ENCODE data around the gene GOLGA6L10.
"Not testable (repeated sequence)": the region's sequence is repeated elsewhere in the genome, so short reads cannot be mapped to it uniquely, and the experiment has no call there.

Gene GOLGA6L10

DNA sequence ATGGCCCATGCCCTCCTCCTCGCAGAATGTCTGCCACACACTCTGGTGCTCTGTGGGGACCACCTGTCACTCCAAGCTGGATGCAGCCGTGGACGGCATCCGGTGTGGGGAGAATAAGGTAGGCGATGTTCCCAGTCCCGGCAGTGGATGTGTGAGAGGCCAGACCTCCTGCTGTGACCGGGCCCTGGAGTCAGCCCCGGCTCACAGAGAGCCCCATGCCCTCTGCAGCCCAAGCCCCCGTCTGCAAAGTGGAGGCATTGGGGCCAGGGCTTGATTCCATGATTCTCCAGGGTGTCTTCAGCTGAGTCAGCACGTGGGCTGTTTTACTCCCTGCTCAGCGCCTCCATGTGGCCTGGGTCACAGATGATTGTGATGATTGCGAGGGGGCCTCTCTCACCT, 32.2 kb downstream of the GOLGA6L10 start:
- no peak for DNase-seq

DNA sequence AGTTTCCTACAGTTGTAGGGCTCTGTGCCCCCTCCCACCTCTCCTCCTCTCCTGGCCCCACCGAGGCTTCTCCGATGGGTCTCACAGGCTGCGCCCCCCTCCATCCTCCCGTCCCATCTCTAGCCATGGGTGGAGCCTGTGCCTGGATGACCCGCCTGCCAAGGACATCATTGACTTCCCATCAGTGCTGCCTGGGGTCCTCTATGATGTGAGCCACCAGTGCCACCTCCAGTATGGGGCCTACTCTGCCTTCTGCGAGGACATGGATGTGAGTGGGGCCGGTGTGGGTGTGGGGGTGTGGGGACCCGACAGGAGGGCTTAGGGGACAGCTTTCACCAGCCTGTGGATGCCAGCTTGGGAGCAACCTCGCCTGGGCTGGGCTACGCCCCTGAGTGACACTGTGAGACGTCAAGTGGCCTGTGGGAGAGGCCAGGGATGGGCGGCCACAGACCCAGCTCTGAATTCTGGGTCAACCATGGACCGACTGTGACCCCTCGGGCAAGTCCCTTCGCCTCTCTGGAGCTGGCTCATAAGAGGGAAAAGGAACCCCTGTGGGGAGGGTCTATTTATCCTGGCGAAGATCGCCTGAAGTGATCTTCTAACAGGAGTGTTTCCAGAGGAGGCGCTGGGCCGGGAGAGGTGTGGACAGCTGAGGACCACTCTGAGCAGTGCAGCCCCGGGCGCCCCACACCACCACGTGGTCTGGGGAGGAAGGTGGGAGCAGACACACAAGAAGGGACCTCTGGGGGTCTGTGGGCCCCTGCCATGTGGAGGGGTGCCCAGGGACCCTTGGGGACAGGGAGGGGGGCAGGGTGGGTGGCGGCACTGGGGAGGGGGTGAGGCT, 32.8 kb downstream of the GOLGA6L10 start:
- not testable (repeated sequence) for DNase-seq

DNA sequence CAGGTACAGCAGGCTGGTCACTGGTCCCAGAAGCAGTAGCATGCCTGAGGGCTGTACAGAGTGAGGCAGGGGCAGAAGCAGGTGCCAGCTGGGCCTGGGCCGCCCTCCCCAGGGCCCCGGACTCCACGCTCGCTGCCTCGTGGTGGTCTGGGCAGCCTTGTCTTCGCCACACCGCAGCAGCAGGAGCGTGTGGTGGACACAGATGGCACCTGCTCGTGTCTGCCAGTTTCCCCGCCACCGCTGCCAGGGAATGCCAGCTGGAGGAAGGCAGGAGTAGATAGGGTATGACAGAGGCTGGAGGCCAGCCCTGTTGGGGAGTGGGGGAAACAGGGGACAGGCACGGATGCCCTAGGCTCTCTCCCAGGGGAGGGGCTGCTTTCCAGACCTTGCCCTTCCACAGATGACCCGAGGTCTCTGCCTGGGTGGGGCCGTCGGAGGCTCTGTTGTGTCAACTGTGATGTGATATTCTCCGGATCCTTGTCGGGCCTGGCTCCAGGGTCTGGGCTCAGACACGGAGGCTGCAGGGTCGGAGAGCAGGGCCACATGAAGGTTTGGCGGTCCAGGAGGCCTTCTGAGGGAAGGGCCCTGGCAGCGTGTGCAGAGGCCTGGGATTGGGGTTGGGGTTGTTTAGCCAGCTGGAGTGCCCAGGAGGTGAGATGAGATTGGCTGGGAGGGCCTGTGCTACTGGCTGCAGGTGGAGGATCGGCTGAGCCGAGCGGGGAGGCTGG, 33.6 kb downstream of the GOLGA6L10 start:
- DNase-seq = no peak

DNA sequence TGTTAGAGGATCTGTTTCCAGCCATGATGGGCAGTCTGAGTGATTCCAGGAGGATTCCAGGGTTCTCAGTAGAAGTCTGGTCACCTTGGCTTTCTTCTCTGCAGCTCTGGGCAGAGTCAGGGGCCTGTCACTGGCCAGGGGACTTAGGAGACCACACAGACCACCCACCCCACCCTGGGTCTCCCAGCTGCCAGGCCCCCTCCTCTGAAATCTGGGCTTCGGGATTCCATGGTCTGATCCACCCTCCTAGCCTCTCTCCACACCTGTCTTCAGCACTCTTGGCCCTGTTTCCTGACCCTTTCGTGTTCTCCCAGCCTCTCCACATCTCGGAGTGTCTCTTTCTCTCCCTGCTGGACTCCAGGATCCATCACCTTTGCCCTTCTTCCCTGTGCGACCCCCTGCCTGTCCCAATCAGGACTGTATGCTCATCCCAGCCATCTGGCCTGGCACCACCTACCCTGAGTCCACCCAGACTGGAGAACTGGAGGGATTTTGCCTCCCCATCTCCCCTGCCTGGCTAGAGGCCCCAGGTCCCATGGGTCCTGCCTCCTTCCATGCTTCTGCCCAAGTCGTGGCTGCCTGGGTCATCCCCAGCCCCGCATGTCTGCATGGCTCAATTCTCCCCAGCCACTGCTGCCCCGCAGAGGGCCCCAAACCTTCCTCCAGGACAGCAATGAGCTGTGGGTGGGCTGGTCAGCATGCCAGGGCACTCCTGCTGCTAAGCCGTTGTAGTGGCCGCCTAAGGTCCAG, 34.3 kb downstream of the GOLGA6L10 start:
- peak; percentile 25 for DNase-seq

DNA sequence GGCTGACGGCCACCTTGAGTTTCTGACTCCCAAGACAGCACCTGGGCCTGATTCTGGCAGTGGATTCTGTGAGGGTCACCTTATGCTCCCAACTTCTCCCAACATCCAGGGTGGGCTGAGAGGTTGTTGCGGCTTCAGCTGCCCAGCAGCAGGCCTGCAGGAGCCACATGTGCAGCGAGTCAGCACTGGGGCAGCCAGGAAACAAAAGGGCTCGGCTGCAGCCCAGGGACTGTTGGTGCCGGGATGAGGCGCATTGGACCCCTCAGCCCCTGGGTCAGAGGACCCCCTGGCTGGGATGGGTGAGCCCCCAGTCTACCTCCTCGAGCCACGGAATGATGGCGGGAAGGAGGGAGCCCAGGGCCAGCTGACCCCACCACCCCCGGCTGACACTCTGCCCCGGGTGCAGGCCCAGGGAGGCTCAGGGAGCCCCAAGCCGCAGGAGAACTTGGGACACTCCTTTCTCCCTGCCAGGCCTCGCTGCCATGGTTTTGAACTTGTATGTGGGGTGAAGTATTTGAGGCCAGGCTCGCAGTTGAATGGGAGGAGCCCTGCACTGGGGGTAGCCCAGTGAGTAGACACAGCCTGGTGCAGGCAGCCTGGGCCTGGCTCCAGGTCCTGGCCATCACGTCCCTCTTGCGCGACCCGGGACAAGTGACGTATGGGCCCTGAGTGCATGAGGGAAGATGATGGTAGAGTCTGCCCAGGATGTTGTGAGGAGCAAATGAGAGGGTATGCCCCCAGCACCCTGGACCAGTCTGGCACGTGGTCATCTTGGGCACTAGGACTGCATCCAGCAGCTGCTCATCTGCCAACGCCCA, 35.1 kb downstream of the GOLGA6L10 start:
- peak; percentile 32 for DNase-seq

DNA sequence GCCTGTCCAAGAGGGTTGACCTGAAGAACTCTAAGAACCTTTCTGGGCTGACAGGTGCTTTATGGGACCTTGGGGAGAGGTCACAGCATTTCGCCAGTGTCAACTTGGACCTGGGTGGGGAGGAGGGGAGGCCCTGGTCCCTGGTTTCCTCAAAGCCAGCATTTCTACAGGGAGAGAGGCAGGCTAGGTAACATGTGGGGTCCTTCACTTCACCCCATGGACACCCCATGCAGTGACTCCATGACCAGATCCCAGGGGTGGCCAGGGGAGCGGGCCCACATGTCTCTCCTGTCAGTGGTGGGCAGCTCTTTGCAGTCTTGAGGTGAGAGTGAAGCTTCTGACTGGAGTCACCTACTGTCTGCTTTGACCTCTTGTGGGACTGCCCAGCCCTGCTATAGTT, 35.8 kb downstream of the GOLGA6L10 start:
- peak; percentile 18 for DNase-seq

DNA sequence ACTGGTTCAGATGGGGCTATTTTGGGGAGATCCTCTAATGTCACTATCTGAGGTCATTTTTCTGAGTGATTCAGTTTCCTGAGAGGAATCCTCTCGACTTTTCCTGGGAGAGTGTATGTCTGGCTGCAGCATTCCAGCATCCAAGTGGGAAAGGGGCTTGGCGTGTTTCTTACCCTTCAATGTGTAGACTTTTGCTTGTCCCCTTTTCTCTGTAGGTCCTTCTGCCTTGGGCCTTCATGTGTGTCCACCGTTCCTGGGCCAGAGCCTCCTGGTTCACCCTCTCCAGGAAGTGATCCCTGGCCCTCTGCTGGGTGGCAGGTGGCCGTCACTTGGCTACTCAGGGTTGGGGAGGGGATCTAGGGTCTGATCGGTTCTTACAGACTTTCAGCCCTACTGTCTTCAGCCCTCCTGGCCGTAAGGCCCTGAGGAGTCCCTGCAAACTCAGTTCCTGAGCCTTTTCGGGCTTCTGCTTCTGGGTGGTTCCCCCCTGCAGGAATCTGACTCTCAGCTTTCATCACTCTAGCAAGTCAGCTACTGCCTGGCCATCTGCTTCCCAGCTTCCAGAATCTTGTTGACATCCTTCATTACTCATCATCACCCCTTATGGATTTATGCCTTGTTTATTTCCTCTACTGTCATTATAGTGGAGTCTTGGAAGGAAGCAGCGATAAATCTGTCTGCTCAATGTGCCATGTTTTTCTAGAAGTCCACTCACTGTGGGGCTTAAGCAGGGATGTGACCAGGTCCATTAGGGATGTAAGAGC, 36.5 kb downstream of the GOLGA6L10 start:
- peak; percentile 32 for DNase-seq

DNA sequence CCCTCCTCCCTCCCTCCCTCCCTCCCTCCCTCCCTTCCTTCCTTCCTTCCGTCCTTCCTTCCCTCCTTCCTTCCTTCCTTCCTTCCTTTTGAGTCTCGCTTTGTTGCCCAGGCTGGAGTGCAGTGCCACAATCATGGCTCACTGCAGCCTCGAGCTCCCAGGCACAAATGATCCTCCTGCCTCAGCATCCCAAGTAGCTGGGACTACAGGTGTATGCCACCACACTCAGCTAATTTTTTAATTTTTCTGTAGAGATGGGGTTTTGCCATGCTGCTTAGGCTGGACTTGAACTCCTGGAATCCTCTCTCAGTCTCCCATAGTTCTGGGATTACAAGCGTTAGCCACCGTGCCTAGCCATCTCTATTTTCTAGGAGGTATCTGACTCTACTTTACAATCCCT, 38.0 kb downstream of the GOLGA6L10 start:
- DNase-seq = peak; percentile 5

DNA sequence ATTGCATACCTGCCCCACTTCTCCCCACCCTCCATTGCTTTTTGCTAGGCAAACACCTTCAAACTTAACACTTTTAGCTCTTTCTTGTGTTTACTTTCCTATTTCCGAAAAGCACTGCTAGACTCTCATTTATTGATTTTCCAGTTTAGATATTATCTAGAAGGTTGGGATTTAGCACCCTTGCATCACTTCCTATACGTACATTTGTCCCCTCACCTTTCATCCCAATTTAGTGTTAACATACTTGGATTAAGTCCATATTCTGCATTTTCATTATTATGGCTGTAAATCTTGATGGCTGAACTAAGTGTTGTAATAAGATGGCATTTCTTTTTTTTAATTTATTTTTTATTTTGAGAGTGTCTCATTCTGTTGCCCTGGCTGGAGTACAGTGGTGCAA, 39.5 kb downstream of the GOLGA6L10 start:
- DNase-seq = no peak

DNA sequence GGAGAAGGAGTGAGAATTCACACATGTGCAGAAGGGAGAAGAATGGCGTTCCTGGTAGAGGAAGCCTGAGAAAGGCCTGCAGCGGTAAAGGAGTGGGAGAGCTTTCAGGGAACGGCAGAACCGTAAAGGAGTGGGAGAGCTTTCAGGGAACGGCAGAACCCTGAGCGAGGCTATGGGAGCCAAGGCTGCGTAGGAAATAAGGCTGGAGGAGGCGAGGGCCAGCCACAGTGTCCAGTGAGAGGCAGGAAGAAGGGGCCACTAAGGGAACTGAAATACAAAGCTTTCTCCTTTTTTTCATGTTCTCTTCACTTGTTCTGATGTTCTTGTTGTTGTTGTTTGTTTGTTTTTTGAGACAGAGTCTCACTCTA, 41.6 kb downstream of the GOLGA6L10 start:
- peak; percentile 24 for DNase-seq

DNA sequence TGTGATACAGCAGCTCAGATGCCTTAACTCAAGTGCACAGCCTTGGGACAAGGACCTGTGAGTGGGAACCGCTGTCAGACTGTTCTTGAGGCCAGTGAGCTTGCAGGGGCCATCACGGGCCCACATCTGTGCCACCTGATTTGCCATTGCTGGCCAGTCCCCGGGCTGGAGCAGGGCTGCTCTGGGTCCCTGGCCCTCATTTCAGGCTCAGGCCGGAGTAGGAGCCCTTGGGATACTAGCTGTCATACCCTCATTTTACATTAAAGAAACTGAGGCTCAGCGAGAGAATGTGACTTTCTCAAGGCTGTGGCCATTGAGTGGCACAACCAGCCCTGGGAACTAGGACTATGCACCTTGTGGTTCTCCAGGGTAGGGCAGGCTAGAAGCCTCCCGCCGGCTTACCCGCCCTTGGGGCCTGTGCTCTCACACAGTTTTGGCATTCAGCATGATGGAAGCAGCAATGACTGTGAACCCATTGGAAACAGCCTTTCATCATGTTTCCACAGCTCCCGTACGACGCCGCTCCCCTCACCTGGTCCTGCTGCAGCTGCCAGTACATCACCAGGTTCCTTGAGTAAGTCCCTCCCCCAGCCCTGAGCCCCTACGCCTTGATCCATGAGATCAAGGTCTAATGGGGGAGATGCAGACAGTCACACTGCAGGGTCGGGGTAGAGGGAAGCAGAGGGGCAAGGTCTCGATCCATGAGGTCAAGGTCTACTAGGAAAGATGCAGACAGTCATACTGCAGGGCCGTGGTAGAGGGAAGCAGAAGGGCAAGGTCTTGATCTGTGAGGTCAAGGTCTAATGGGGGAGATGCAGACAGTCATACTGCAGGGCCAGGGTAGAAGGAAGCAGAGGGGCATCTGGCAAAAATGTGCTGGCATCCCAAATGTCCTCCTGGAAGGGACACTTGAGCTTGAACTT, 42.2 kb downstream of the GOLGA6L10 start:
- DNase-seq = peak; percentile 30

DNA sequence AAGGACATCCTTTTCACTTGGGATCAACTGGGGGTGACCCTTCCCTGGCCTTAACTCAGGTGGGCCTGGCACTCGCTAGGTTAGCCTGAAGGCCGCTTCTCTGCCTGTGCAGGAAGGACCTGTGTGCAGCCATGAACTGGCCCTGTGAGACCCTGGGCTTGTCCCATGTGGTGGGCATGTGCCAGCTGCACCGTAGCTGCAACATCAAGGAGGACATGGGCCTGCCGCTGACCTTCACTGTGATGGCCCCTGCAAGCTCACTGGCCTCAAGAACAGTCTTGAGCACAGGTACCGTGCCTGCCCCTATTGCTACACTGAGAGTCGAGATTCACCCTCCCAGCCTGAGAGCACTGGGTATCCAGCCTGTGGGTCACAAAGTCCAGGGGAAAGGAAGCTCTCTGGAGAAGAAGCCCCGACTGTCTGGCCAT, 43.6 kb downstream of the GOLGA6L10 start:
- no peak for DNase-seq

DNA sequence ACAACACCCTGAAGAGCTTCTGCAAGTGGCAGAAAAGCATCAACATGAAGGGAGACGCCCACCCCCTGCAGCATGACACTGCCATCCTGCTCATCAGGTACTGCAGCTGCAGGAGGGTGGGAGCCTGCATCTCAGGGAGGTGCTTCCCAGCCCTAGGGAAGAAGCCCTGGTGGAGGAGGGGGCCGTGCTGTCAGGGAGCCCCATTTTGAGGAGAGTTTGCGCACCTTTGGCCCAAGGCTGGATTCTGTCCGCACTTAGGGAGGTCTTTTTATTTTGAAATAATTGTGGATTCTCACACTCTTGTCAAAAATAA, 44.5 kb downstream of the GOLGA6L10 start:
- DNase-seq = no peak

DNA sequence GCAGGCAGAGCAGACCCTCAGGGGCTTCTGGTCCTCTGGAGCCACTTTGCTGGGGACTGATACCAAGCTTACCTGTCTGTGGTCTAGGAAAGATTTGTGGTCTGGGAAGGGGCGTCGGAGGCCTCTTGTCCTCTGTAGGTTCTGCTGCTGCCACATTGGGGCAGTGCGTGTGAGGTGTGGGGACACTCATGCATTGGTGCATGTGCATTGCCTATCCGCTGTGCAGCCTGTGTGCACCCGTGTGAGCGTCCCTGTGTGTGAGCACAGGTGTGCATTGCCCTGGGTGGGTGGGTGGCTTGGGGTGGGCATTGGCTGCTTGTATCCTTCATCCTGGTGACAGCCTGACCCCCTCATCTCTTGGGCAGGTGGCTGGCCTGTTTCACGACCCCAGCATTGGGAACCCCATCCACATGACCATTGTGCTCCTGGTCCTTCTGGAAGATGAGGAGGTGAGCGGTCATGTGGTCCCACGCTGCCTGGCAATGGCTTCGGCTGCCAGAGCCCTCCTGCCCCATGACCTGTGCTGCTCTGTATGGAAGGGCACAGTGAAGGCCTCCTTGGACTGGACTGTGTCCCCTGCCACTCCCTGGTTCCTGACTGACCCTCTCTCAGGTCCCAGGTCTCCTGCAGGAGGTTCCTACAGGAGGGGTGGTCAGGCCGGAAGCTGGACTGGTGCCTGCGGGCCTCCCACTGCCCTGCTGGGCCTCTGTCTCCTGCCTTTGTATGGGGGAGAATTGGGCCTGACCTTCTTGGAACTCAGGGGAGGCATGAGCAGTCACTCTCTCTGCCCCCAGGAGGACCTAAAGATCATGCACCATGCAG, 45.1 kb downstream of the GOLGA6L10 start:
- DNase-seq = no peak

DNA sequence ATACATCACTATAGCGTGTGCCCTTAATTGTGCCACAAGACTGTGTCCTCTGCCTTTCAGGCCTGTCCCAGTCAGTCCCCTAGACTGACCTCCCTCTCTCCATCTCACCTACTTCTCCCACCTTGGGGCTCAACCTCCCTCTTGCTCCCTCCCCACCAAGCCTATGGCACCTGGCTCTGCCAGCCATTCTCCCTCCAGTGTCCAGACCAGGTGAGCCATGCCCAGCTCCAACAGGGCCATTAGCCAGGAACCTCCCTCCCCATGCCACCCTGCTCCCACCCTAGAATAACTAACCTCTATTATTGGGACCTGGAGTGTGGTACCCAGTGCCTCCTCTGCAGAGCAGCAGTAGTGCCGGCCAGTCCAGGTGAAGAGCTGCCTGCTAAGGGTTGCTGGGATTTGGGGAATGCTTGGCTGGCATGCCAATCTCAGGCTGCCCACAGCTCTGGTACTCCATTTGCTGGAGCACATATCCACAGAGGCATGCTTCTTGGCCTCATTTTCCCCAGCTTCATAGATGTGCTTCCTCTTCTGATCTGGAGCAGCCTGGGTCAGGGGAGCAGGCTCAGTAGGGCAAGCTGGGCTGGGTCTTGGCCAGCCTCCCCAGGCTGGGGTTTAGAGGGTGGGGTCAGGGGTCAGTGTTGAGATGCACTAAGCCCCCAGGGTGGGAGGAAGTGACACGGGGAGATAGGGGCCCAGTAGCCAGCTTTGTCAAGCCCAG, 47.8 kb downstream of the GOLGA6L10 start:
- DNase-seq = no peak

DNA sequence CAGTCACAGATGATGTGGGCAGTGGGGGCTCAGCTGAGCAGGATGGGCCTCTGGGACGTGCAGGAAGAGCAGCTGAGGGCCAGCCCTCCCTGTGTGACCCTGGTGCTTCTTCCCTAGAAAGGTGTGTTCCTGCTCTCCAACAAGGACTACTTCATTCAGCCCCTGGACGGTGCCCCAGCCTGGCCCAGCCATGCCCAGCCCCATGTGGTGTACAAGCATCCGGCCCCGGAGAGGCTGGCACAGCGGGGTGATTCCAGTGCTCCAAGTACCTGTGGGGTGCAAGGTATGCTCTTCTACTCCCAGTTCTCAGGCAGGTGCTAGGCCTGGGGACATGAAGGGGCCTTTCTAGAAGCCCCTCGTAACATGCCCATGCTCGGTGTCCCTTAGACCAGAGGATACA, 48.4 kb downstream of the GOLGA6L10 start:
- DNase-seq = no peak

DNA sequence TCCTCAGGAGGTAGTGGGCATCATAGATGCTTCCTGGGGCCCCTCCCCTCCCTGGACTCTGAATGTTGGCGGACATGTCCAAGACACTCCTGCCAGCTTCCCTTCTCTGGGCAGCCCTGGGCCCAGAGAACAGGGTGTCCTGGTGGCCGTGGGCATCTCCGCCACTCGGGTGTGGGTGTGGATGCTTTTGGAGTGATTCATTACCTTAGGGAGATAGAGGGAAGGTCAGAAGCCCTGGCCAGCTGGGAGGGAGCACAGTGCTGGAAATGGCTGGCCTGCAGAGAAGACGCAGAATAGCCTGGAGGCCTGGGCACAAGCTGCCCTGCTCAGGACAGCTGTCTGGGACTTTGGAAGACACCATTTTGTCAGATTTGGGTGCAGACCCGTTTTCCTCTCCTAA, 48.9 kb downstream of the GOLGA6L10 start:
- not testable (repeated sequence) for DNase-seq

DNA sequence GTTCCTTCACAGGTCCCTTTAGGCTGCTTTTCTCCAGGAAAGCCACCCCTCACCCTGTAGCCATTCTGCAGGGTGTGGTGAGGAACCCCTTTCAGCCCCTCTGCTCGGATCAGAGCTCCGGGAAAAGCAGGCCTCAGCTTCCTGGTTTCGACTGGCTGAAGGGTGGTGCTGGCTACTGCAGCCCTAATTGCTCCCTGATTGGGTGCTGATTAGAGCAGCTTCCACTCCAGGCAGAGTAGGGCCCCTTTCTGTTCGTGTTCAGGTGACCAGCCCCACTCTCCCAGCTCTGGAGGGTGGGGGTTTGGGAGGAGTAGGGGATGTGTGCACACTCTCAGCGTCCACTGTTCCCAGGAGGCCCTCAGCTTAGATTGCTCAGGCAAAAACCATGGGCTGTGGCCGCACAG, 49.8 kb downstream of the GOLGA6L10 start:
- not testable (repeated sequence) for DNase-seq

DNA sequence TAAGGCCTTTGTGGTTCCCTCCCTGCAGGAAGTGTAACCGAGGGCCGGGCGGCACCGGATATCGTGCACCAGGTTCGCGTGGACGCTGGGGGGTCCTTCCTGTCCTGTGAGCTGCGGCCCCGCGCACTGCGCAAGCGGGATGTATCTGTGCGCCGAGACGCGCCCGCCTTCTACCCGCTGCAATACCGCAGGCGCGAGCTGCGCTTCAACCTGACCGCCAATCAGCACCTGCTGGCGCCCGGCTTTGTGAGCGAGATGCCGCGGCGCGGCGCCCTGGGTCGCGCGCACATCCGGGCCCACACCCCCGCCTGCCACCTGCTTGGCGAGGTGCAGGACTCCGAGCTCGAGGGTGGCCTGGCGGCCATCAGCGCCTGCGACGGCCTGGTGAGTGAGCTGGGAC, 50.8 kb downstream of the GOLGA6L10 start:
- no peak for DNase-seq
